LoVo (cell line): Measurements from ENCODE around the gene HECW1.
A peak's percentile ranks its signal among the peaks of the same experiment; 100 is the strongest.

Experiments
- DNase-seq: peaks from one replicate; pipeline ENCODE4 v3.0.0-alpha.2; 2016; ENCODE audit warnings: low spot score

Gene HECW1

DNA sequence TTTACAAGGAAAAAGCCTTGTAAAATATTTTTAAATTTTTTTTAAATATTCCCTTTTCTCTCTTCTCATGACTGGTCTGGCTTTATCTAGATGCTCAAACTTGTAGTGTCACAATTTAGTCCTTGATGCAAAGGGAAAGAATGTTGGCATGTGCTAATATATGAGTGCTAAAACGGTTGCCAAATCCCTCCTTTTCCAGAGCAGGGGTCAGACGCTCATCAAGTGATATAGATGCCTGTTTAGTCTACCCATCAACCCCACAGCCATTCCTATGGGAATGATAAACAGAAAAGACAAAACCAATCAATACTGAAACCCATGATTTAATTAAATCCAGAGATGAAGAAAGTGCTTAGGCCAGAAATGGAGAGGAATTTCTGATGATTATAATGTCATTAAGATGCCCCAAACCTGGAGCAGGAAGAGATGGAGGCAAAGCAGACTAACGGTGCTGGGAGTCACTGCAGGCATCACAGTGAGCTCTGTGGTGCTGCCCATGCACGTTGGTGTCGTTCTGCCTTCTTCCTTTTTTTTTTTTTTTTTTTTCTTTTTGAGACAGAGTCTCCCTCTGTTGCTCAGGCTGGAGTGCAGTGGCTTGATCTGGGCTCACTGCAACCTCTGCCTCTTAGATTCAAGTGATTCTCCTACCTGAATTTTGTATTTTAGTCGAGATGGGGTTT is 260.4 kb downstream of the HECW1 start:
- DNase-seq, result no peak

DNA sequence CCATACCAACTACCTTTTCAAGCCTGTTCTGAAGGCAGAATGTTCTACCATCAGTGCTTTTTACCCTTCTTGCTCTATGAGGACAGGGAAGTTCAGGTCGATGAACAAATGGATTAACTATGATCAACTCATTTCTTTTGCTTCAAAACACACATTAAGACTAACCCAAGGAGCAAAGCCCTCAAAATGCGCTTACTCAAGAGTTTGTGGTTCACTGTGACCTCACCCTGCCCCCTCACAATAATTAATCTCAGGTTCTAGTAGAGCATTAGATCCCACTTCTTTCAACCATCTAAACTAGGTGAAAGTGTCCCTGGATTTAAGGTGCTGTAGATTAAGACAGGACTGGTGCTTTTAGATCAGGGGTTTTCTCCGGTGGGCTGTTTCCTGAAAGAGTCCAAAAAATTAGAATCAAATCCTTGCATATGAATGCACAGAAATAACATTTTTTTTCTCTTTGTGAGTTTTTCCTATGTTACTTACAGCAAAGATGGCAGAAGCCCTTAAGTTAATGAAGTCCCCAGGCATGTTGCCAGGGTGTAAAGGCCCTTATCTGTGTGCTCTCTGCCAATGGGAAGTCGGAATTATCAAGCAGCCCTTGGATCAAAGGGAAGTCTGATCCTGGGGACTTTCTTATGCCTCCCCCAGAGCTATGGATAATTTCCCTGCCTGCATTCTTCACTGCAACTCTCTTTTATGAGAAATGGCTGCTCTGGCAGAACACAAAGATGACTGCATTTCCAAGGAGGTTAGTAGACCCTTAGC is 264.9 kb downstream of the HECW1 start:
- DNase-seq, result no peak

- DNase-seq, result no peak
Measured at GRCh38 chr7:43379210-43379609, 266.8 kb downstream of the HECW1 start.

GRCh38 chr7:43384616-43385308 is 272.3 kb downstream of the HECW1 start:
- DNase-seq, result no peak

DNA sequence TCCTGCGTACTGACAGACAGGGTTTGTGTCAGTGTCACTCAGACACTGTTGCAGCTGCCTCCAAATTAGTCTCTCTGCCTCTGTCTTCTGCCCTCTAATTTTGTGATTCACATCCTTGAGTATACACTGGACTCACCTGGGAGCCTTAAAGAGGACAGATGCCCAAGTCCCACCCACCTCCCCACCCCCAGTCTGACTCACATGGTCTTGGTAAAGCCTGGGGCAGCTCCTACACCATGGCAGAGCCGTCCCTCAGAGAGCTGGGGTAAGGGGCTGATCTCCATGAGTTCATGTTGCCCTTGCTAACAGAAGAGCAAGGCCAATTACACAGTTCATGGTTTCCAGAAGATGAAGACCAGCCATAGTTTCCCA is 272.8 kb downstream of the HECW1 start:
- no peak for DNase-seq

DNA sequence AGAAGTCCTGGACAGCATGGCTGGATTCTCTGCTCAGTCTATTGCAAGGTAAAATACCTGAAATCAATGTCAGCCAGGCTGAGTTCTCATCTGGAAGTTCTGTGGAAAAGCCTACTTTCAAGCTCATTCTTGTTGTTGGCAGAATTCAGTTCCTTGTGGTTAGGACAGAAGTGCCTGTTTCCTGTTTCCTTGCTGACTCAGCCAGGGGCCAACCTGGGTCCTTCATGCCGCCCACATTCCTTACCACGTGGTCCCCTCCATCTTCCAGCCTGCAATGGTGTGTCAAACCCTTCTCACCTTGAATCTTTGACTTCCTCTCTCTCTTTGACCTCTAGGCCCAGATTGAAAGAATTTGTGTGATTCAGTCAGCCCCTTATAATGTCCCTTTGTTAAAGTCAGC is 273.4 kb downstream of the HECW1 start:
- DNase-seq, result peak; percentile 25

- no peak for DNase-seq
Measured at GRCh38 chr7:43387932-43388331, 275.5 kb downstream of the HECW1 start.

GRCh38 chr7:43390576-43390975 is 278.1 kb downstream of the HECW1 start:
- DNase-seq, result no peak

- no peak for DNase-seq
Measured at GRCh38 chr7:43391518-43391917, 279.1 kb downstream of the HECW1 start.

GRCh38 chr7:43392638-43393330 is 280.3 kb downstream of the HECW1 start:
- no peak for DNase-seq

GRCh38 chr7:43394441-43395130 is 282.1 kb downstream of the HECW1 start:
- no peak for DNase-seq

DNA sequence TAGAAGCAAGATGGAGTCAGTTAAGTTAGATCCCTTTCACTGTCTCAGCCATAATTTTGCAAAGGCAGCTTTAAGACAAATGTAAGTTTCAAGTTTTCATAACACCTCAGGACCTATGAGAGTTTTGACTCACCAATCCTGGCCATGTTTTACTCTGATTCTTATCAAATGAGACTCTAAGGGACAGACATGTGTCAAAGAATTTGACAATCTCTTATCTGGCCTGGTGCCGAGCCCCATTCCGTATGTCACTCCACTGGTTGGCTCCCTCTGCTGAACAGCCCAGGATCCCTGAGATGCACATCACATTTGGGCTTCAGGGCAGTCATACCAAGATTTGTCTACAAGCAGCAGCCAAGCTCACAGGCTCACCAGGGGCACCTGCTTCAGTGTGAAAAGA is 282.9 kb downstream of the HECW1 start:
- no peak for DNase-seq

DNA sequence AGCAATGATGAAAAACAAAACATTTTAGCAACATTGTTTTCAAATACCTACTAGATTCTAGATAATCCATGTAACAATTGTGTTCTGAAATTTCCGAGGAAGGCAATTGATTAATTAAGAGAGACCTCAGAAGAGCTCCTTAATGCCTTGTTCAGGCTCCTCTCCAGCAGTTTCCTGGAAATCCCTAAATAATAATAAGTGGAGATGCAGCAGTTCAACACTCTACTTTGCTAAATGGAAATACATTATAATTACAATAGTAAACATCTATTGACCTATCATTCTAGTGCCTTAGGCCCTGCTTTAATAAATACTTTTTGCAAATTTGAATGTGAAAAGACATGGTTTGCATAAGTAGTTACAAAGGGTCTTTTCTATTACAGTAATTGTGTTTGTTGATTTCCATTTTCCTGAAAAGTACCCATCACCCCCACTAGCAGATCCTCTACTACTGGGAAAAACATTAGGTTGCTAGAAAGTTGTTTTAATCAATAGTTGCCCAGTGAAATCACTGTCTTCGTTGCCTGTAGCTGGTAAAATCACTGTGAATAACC is 283.8 kb downstream of the HECW1 start:
- no peak for DNase-seq

- DNase-seq, result no peak
Measured at GRCh38 chr7:43398831-43399230, 286.4 kb downstream of the HECW1 start.

DNA sequence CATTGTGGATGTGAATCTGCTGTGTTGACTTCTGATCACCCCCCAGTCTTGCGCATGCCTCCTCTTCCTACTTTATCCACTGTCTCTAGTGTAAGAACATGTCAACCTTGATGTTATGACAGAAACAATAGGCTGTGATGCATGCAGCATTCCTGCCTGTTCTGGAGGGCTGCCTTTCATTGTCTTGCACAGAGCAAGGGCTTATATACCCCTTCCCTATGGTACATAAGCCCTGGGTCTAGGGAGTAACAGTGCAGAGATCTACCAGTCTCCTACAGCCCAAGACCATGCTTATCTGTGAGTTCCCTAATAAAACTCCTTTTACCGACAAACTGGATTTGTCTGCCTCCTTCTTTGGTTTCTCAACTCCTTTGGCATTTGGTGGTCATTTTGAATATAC is 293.5 kb downstream of the HECW1 start:
- no peak for DNase-seq

- no peak for DNase-seq
Measured at GRCh38 chr7:43406961-43407360, 294.5 kb downstream of the HECW1 start.

GRCh38 chr7:43408981-43409380 is 296.5 kb downstream of the HECW1 start:
- no peak for DNase-seq

- DNase-seq, result no peak
Measured at GRCh38 chr7:43417455-43417854, 305.0 kb downstream of the HECW1 start.

- no peak for DNase-seq
Measured at GRCh38 chr7:43430411-43430810, 318.0 kb downstream of the HECW1 start.

- DNase-seq, result no peak
Measured at GRCh38 chr7:43431020-43431595, 318.7 kb downstream of the HECW1 start.

GRCh38 chr7:43433639-43434038 is 321.2 kb downstream of the HECW1 start:
- no peak for DNase-seq
